ENCODE measurements around the gene ATP8B3. TPM values are rescaled to one million over a fixed set of nuclear protein-coding genes. Genes with fewer than 3 reads are reported as not detected.
A peak's percentile ranks its signal among the peaks of the same experiment; 100 is the strongest.

The ATP8B3 gene
- total RNA-seq, 1 donor from 2014 or later, result 0.41 TPM

DNA sequence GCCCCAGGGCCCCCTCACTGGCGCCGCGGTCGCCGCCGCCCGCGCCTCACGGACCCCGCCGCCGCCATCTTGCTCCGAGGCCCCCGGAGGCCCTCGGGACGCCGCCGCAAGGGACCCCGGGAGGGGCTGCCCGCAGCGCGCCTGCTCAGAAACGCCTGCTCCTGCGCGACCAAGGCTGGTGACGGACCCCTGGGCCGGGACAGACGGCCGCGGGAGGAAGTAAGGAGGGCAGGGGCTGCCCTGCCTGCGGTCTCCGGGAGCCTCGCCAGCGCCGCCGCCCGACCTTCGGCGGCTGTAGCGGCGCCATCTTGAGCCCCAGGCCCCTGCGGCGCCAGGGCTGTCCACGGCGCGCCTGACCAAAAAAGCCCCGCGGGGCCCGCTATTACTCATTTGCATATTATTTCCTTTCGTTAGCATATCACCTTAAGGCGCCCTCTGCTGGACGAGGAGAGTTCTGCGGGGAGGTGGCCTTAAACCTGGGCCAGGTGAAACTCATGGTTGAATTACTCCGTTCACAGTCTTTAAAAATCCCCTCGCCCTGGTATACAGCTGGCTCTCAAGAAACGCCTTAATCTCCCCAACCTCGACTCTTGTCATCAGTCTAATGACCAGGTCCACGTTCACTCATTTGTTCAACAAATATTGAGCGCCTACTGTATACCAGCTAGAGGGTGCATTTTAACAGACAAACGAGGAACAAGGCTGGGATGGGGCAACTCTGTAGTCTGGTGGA lies 36.5 kb upstream of the ATP8B3 start, which contains the start of gene REXO1:
Gene REXO1 (minus strand): TSS at position 85 of the 733 bp plus-strand sequence. CDS start 125 bp downstream, outside the sequence.
- H3K4me1 ChIP-seq, result peaks cover 65% of the 10 kb centered on the region
- DNase-seq, result peak; percentile 96
- H3K4me3 ChIP-seq, result peak within 1 kb of the TSS; percentile 100
- peaks cover 6% of the 10 kb centered on the region for H3K36me3 ChIP-seq
- no peaks in the 10 kb centered on the region for H3K27me3 ChIP-seq (ENCODE audit: low read depth)
- intact Hi-C loops (cut with micrococcal nuclease), result no loop called here
- no peaks in the 10 kb centered on the region for H3K9me3 ChIP-seq (replicated peaks)
- peak within 1 kb of the TSS; percentile 99 for H3K27ac ChIP-seq (replicated peaks)
- peak; percentile 94 for TF ChIP-seq CTCF (IDR thresholded peaks at IDR 0.05; ENCODE audit: borderline replicate concordance)

DNA sequence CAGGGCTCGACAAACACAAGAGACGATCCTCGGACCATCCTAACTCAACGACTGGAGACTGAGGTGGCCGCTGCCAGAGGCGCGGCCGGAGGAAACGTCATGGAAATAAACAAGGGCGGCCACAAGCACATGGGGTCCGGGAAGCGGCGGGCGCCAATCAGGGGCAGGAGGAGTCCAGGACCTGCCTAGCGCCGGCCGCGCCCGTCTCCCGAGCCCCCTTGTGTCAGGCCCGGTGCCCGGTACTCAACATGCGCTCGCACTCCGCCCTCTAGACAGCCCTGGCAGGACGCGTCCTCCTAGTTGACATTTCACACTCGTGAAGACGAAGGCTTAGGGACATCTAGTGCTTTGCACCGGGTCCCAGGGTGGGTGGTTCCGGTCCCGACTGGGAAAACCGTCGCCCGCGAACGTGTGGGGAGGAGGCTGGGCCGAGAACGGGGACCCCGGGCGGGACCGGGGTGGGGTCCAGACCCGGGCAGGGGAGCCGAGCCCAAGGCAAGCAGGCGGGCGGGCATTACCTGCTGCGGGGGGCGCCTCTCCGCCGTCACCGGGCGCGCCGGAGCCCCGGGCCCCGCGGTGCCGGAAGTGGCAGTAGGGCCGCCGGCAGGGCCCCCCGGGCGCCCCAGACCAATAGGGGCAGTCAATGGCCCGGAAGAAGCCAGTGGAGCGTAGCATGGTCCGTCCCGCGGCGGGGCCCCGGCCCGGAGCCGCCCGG lies 35.8 kb upstream of the ATP8B3 start:
- H3K27me3 ChIP-seq (ENCODE audit: low read depth), result no peaks in the 10 kb centered on the region
- DNase-seq, result no peak
- no peak for TF ChIP-seq CTCF (IDR thresholded peaks at IDR 0.05; ENCODE audit: borderline replicate concordance)
- H3K36me3 ChIP-seq, result peaks cover 6% of the 10 kb centered on the region
- H3K4me1 ChIP-seq, result peaks cover 66% of the 10 kb centered on the region
- H3K9me3 ChIP-seq (replicated peaks), result no peaks in the 10 kb centered on the region
- H3K27ac ChIP-seq (replicated peaks), result peak overlapping the region; percentile 99
- intact Hi-C loops (cut with micrococcal nuclease), result no loop called here
- peak overlapping the region; percentile 100 for H3K4me3 ChIP-seq

GRCh38 chr19:1847348-1847683 lies 35.2 kb upstream of the ATP8B3 start:
- Histone ChIP-seq H3K9me3 (replicated peaks) (no peaks in the 10 kb centered on the region), H3K4me3 (peak overlapping the region; percentile 100), H3K4me1 (peaks cover 66% of the 10 kb centered on the region), H3K27me3 (ENCODE audit: low read depth) (no peaks in the 10 kb centered on the region), H3K27ac (replicated peaks) (peak overlapping the region; percentile 99), H3K36me3 (peaks cover 6% of the 10 kb centered on the region)
- no peak for TF ChIP-seq CTCF (IDR thresholded peaks at IDR 0.05; ENCODE audit: borderline replicate concordance)
- no peak for DNase-seq
- intact Hi-C loops (cut with micrococcal nuclease), result no loop called here

DNA sequence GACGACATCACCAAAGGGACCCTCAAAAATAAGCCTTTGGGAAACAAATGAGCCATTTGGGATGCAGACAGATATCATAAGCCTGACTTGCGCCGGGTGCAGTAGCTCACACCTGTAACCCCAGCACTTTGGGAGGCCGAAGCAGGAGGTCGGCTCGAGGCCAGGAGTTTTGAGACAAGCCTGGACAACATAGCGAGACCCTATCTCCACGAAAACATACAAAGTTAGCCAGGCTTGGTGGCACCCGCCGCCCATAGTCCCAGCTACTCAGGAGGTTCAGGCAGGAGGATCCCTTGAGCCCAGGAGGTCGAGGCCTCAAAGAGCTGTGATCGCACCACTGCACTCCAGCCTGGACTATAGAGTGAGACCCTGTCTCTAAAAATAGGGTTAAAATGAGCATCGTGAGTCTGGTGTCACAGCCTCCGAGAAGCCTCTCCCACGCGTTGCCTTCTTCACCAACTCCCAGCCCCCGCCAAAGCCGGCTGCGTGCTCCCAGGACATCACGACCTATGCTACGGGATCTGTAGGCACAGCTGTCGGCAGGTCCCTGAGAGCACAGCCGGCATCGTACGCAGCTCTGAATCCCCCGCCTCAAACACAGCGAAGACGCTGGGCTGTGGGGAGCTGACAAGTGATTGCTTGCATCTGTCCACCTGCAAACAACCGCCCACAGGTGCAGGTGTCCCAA lies 34.6 kb upstream of the ATP8B3 start:
- Histone ChIP-seq H3K27ac (replicated peaks) (peak overlapping the region; percentile 99), H3K9me3 (replicated peaks) (no peaks in the 10 kb centered on the region), H3K4me1 (peaks cover 66% of the 10 kb centered on the region), H3K27me3 (ENCODE audit: low read depth) (no peaks in the 10 kb centered on the region), H3K4me3 (peak overlapping the region; percentile 100), H3K36me3 (peaks cover 6% of the 10 kb centered on the region)
- DNase-seq, result no peak
- intact Hi-C loops (cut with micrococcal nuclease), result no loop called here
- no peak for TF ChIP-seq CTCF (IDR thresholded peaks at IDR 0.05; ENCODE audit: borderline replicate concordance)

GRCh38 chr19:1845642-1846041 lies 33.6 kb upstream of the ATP8B3 start:
- no peak for TF ChIP-seq CTCF (IDR thresholded peaks at IDR 0.05; ENCODE audit: borderline replicate concordance)
- Histone ChIP-seq H3K9me3 (replicated peaks) (no peaks in the 10 kb centered on the region), H3K27ac (replicated peaks) (no peak overlapping the region), H3K4me3 (peak overlapping the region; percentile 100), H3K36me3 (peaks cover 6% of the 10 kb centered on the region), H3K27me3 (ENCODE audit: low read depth) (no peaks in the 10 kb centered on the region), H3K4me1 (peaks cover 75% of the 10 kb centered on the region)
- DNase-seq, result no peak
- intact Hi-C loops (cut with micrococcal nuclease), result no loop called here
